AG04450 (cell line): Measurements from ENCODE around the gene SRPK3. TPM values are rescaled to one million over a fixed set of nuclear protein-coding genes. Genes with fewer than 3 reads are reported as not detected.
A peak's percentile ranks its signal among the peaks of the same experiment; 100 is the strongest.
"Not testable (repeated sequence)": the region's sequence is repeated elsewhere in the genome, so short reads cannot be mapped to it uniquely, and the experiment has no call there.

Source experiments
- CTCF ChIA-PET: fragments of 300-600, 350-600 bp; formaldehyde crosslinking; extraction: SDS; loops from one replicate; lab custom pipeline; 2022; ENCODE audit warnings: antibody characterized with exemption, inconsistent platforms; lab: Charles Lee
- POLR2A ChIA-PET: fragments of 350-600 bp; formaldehyde crosslinking; extraction: SDS; loops from one replicate; lab custom pipeline; 2021; ENCODE audit warnings: antibody characterized with exemption, inconsistent platforms; lab: Yijun Ruan, JAX
- DNase-seq: peaks from one replicate; pipeline ENCODE4 v3.0.0-alpha.2; 2011; ENCODE audit warnings: low read depth, low spot score
- H3K27ac ChIP-seq: one replicate; pipeline ENCODE4 v1.5.1; 2012; ENCODE audit warnings: low read depth, low read length, control low read depth
- H3K27me3 ChIP-seq: one replicate; pipeline ENCODE4 v1.6.0; 2012; ENCODE audit warnings: low read length; ENCODE audit not compliant: control insufficient read depth, insufficient read depth
- H3K4me3 ChIP-seq: 2 replicates; pipeline ENCODE4 v1.5.1; 2011; ENCODE audit warnings: mild to moderate bottlenecking, low read depth, low read length, control low read depth
- H3K9me3 ChIP-seq: 2 replicates; pipeline ENCODE4 v1.5.1; 2012; ENCODE audit warnings: low read length; ENCODE audit not compliant: control insufficient read depth, insufficient read depth
- CTCF ChIP-seq: IDR thresholded peaks from 2 replicates; pipeline ENCODE4 v1.5.1; 2011; ENCODE audit warnings: low read depth, low read length, control low read depth, inconsistent platforms
- polyA plus RNA-seq: library from polyadenylated mRNA; depleted of rRNA; stranded (reverse); fragments of >200 nt; gene quantifications from 2 replicates; pipeline ENCODE4 v1.2.3, GENCODE V29; 2011

The SRPK3 gene
- polyA plus RNA-seq, 1 experiment, result 0.27 TPM

- no peak for DNase-seq
- TF ChIP-seq CTCF, result peak; percentile 32
- CTCF ChIA-PET, result no interaction called here
- Histone ChIP-seq H3K9me3 (no peaks in the 10 kb centered on the region; the same call in 1 of the 2 replicates), H3K27ac (no peak overlapping the region), H3K27me3 (no peaks in the 10 kb centered on the region), H3K4me3 (no peak overlapping the region)
- POLR2A ChIA-PET, result no interaction called here
These were observed 36.4 kb upstream of the SRPK3 start for GRCh38 chrX:153744210-153745066.

GRCh38 chrX:153745067-153745433, 35.8 kb upstream of the SRPK3 start:
- POLR2A ChIA-PET, result not testable (repeated sequence)

GRCh38 chrX:153746359-153746758, 34.5 kb upstream of the SRPK3 start:
- H3K27me3 ChIP-seq, result peaks cover 6% of the 10 kb centered on the region
- H3K4me3 ChIP-seq, result no peak overlapping the region
- H3K27ac ChIP-seq, result no peak overlapping the region
- POLR2A ChIA-PET, result no interaction called here
- DNase-seq, result no peak
- no peaks in the 10 kb centered on the region; the same call in 1 of the 2 replicates for H3K9me3 ChIP-seq
- no peak for TF ChIP-seq CTCF
- CTCF ChIA-PET, result no interaction called here

More at GRCh38 chrX:153745067-153745433, 35.8 kb upstream of the SRPK3 start:
- H3K27me3 ChIP-seq, H3K9me3 ChIP-seq, CTCF ChIA-PET, H3K27ac ChIP-seq, DNase-seq, H3K4me3 ChIP-seq: not testable (repeated sequence)

- DNase-seq, POLR2A ChIA-PET, CTCF ChIA-PET, H3K4me3 ChIP-seq, H3K9me3 ChIP-seq, H3K27ac ChIP-seq, H3K27me3 ChIP-seq: not testable (repeated sequence)
These were observed 33.9 kb upstream of the SRPK3 start for GRCh38 chrX:153746991-153747390.

- DNase-seq, H3K4me3 ChIP-seq, H3K27ac ChIP-seq, H3K9me3 ChIP-seq, H3K27me3 ChIP-seq, POLR2A ChIA-PET: not testable (repeated sequence)
- CTCF ChIA-PET, result interaction anchor here (0.6 kb wide), 1 partner anchor 198 kb away, joined by 3 read pairs; no protein-coding TSS in a partner anchor
These were observed 31.8 kb upstream of the SRPK3 start for GRCh38 chrX:153749017-153749416.

- Histone ChIP-seq H3K4me3 (no peak overlapping the region), H3K27ac (no peak overlapping the region), H3K27me3 (peaks cover 6% of the 10 kb centered on the region), H3K9me3 (no peaks in the 10 kb centered on the region)
- TF ChIP-seq CTCF, result no peak
- DNase-seq, result no peak
- CTCF ChIA-PET, result no interaction called here
- POLR2A ChIA-PET, result no interaction called here
These were observed 30.6 kb upstream of the SRPK3 start for GRCh38 chrX:153750127-153750774.
